Measurements from ENCODE around the gene CLRN3.

Gene CLRN3

GRCh38 chr10:127919418-127920271 is 26.9 kb upstream of the CLRN3 start:
- peak; percentile 46 for TF ChIP-seq CTCF (conservative IDR thresholded peaks at IDR 0.05; ENCODE audit: low read depth, low read length)
- no peak overlapping the region for H3K4me3 ChIP-seq (ENCODE audit: low read length)
- no peak for DNase-seq (ENCODE audit: low read depth)

GRCh38 chr10:127918572-127918971 is 25.8 kb upstream of the CLRN3 start:
- no peak for DNase-seq (ENCODE audit: low read depth)
- no peak overlapping the region for H3K4me3 ChIP-seq (ENCODE audit: low read length)
- TF ChIP-seq CTCF (conservative IDR thresholded peaks at IDR 0.05; ENCODE audit: low read depth, low read length) = no peak

- no peak overlapping the region for H3K4me3 ChIP-seq (ENCODE audit: low read length)
- TF ChIP-seq CTCF (conservative IDR thresholded peaks at IDR 0.05; ENCODE audit: low read depth, low read length) = peak; percentile 11
- no peak for DNase-seq (ENCODE audit: low read depth)
Observed at GRCh38 chr10:127916826-127917225, 24.1 kb upstream of the CLRN3 start.

GRCh38 chr10:127915324-127915723 is 22.6 kb upstream of the CLRN3 start:
- no peak for TF ChIP-seq CTCF (conservative IDR thresholded peaks at IDR 0.05; ENCODE audit: low read depth, low read length)
- no peak for DNase-seq (ENCODE audit: low read depth)
- no peak overlapping the region for H3K4me3 ChIP-seq (ENCODE audit: low read length)

GRCh38 chr10:127913368-127913759 is 20.6 kb upstream of the CLRN3 start:
- no peak for TF ChIP-seq CTCF (conservative IDR thresholded peaks at IDR 0.05; ENCODE audit: low read depth, low read length)
- no peak for DNase-seq (ENCODE audit: low read depth)
- no peak overlapping the region for H3K4me3 ChIP-seq (ENCODE audit: low read length)

- TF ChIP-seq CTCF (conservative IDR thresholded peaks at IDR 0.05; ENCODE audit: low read depth, low read length) = no peak
- H3K4me3 ChIP-seq (ENCODE audit: low read length) = no peak overlapping the region
- no peak for DNase-seq (ENCODE audit: low read depth)
Observed at GRCh38 chr10:127912607-127913367, 20.0 kb upstream of the CLRN3 start.

All from retinal pigment epithelial cell (primary cell).